Breast epithelium (tissue), 4 donors: Measurements from ENCODE around the gene YOD1. TPM values are rescaled to one million over a fixed set of nuclear protein-coding genes. Genes with fewer than 3 reads are reported as not detected.

ENCODE experiments used
- DNase-seq, 2 donors: peaks; one replicate each; pipeline ENCODE4 v3.0.0-alpha.2; 2019; ENCODE audit warnings: low spot score in 2 of 2
- H3K27ac ChIP-seq, 2 donors: fragments of 200-600 bp; sonication (generic) in 1 of 2; one replicate each; pipeline ENCODE4 v1.5.1; 2016 to 2019; ENCODE audit warnings: mild to moderate bottlenecking in 1 of 2
- H3K27me3 ChIP-seq, 2 donors: fragments of 200-600 bp; sonication (generic) in 1 of 2; one replicate each; pipeline versions ENCODE4 v1.5.1 to v1.6.0; 2017 to 2019; ENCODE audit warnings: control low read depth in 1 of 2, mild to moderate bottlenecking in 1 of 2
- H3K36me3 ChIP-seq: fragments of 200-600 bp; one replicate; pipeline ENCODE4 v1.5.1; 2019
- H3K4me1 ChIP-seq, 2 donors: fragments of 200-600 bp; sonication (generic); one replicate each; pipeline ENCODE4 v1.5.1; 2016 to 2019; ENCODE audit warnings: control low read depth in 1 of 2
- H3K4me3 ChIP-seq, 3 donors: fragments of 200-600 bp; sonication (generic); 1 replicate in 2 of 3; 2 replicates in 1 of 3; pipeline ENCODE4 v1.5.1; 2016 to 2019; ENCODE audit warnings: mild to moderate bottlenecking in 3 of 3, moderate library complexity in 2 of 3
- H3K9me3 ChIP-seq, 2 donors: fragments of 200-600 bp; sonication (generic) in 1 of 2; one replicate each; pipeline ENCODE4 v1.5.1; 2016 to 2019; ENCODE audit warnings: control low read depth in 1 of 2
- CTCF ChIP-seq, 3 donors: fragments of 450-650 bp; IDR thresholded peaks; one replicate each; pipeline ENCODE4 v1.5.1; 2016 to 2017; ENCODE audit warnings: antibody characterized with exemption in 3 of 3, mild to moderate bottlenecking in 3 of 3, moderate library complexity in 3 of 3
- POLR2A ChIP-seq: fragments of 450-650 bp; IDR thresholded peaks from one replicate; pipeline ENCODE4 v1.6.1; 2016; ENCODE audit warnings: antibody characterized with exemption, mild to moderate bottlenecking, moderate library complexity
- POLR2AphosphoS5 ChIP-seq, 3 donors: sonication (generic); formaldehyde crosslinking; IDR thresholded peaks; one replicate each; pipeline ENCODE4 v1.6.1; 2017; ENCODE audit warnings: antibody characterized with exemption in 3 of 3
- intact Hi-C: fragments of 100-400 bp; cut with DNase I; formaldehyde crosslinking; loops from one replicate; pipeline ENCODE4 v1.15.1; 2023; ENCODE audit warnings: low total_unique reads
- total RNA-seq, 3 donors: library from RNA; depleted of rRNA; stranded (reverse); fragments of >200 nt; gene quantifications; one replicate each; pipeline ENCODE4 v1.1.0, GENCODE V29; 2016

Gene YOD1
- total RNA-seq, 3 donors from 2014 or later, result 6.9 to 13.3 (median 9.2) TPM

GRCh38 chr1:207077012-207077411, 26.0 kb upstream of the YOD1 start:
- intact Hi-C loops, result loop anchor here (2.0 to 5.0 kb wide), 2 partner anchors 46 to 600 kb away; no protein-coding TSS in a partner anchor
- peaks cover 0 to 4% of the 10 kb centered on the region in 2 donors for H3K4me1 ChIP-seq
- H3K27me3 ChIP-seq, result no peaks in the 10 kb centered on the region
- no peaks in the 10 kb centered on the region for H3K36me3 ChIP-seq
- TF ChIP-seq POLR2A, result no peak
- TF ChIP-seq POLR2AphosphoS5 (IDR thresholded peaks at IDR 0.05), result no peak
- TF ChIP-seq CTCF (IDR thresholded peaks at IDR 0.05), result no peak
- H3K27ac ChIP-seq, result no peak overlapping the region
- DNase-seq, result no peak
- no peak overlapping the region for H3K4me3 ChIP-seq
- H3K9me3 ChIP-seq, result no peaks in the 10 kb centered on the region

DNA sequence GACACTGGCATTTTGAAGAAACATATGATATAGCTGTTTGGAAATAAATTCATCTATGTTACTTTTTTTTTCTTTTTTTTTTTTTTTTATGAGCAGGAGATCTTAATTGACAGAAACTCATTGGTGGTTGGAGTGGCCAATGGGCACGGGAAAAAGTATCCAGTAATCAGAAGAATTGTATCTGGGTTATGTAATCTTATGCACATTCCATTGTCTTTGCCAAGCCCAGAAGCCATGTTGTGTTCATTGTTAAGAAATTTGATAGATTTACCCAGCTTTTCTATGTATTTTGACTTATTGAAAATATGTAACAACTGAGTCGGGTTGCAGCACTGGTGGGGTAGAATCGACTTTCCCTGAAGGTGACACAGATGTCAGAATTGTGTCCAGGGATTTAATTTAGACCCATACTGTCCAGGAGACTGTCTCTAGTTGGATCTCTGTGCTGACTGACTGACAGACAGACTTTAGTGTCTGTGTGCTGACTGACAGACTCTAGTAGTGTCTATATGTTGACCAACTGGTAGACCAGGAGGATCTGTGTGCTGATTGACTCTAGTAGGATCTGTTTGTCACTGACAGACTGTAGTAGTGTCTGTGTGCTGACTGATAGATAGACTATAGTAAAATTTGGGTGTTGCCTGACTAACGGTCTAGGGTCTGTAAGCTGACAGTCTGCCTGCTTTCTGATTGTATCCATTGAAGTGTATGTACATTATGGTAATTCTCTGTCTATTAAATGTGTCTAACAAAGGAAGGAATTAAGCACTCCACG, 25.4 kb upstream of the YOD1 start:
- peaks cover 0 to 4% of the 10 kb centered on the region in 2 donors for H3K4me1 ChIP-seq
- no peak overlapping the region for H3K27ac ChIP-seq
- TF ChIP-seq POLR2AphosphoS5 (IDR thresholded peaks at IDR 0.05) (no peak), CTCF (IDR thresholded peaks at IDR 0.05) (no peak), POLR2A (no peak)
- no peaks in the 10 kb centered on the region for H3K27me3 ChIP-seq
- no peak for DNase-seq
- no peaks in the 10 kb centered on the region for H3K36me3 ChIP-seq
- no peak overlapping the region for H3K4me3 ChIP-seq
- intact Hi-C loops, result loop anchor here (2.0 to 5.0 kb wide), 2 partner anchors 46 to 601 kb away; no protein-coding TSS in a partner anchor
- H3K9me3 ChIP-seq, result no peaks in the 10 kb centered on the region

DNA sequence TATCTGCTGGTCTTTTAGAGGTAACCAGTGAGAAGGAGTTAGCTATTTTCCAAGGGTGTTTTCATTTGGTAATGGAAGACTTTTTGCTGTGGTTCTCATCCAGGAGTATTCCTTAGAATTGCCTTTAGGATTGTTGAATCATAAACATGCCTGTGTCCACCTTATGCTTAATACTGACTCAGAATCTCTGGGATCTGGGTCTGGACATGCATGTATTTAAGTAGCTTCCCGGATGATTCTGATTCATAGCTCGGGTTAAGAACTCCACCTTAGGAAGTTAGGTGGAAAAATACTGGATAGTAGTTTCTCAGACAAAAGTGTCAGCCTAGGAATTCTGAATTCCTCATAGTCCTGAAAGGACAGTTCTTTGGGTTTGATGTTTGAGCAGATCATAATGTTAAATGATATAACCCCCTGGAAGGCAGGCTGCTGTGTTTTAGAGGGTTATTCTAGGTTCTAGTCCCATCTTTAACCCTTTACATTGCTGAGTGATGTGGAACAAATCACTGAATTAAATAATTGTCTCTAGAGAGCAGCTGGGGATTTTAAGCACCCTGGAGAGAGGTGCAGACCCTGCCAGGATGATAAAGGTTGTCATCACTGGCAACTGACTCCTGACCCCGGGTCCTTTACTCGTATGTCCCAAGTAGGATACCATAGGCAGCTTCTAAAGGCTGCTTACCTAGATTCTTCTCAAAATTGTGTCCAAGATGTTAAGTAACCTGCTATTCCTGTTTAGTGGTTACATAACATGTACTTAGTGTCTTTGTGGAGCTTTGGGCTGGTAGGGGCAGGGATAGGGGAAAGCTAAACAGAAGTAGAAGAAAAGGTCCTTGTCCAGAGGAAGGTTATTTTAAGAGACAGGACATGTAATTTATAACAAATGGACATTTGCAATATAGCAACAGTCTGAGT, 23.2 kb upstream of the YOD1 start:
- H3K4me3 ChIP-seq, result no peak overlapping the region
- no peaks in the 10 kb centered on the region for H3K36me3 ChIP-seq
- DNase-seq, result no peak
- peak overlapping the region in 1 of 2 donors; percentile 7 for H3K27ac ChIP-seq
- H3K9me3 ChIP-seq, result no peaks in the 10 kb centered on the region
- H3K4me1 ChIP-seq, result peaks cover 0 to 4% of the 10 kb centered on the region in 2 donors
- H3K27me3 ChIP-seq, result no peaks in the 10 kb centered on the region
- TF ChIP-seq POLR2AphosphoS5 (IDR thresholded peaks at IDR 0.05), result no peak
- TF ChIP-seq CTCF (IDR thresholded peaks at IDR 0.05), result no peak
- TF ChIP-seq POLR2A, result no peak
- intact Hi-C loops, result no loop called here

- Histone ChIP-seq H3K4me1 (peaks cover 0 to 4% of the 10 kb centered on the region in 2 donors), H3K36me3 (no peaks in the 10 kb centered on the region), H3K27me3 (no peaks in the 10 kb centered on the region), H3K4me3 (no peak overlapping the region), H3K9me3 (no peaks in the 10 kb centered on the region), H3K27ac (no peak overlapping the region)
- no peak for DNase-seq
- TF ChIP-seq CTCF (IDR thresholded peaks at IDR 0.05) (no peak), POLR2A (no peak), POLR2AphosphoS5 (IDR thresholded peaks at IDR 0.05) (no peak)
- intact Hi-C loops, result no loop called here
These were observed 21.2 kb upstream of the YOD1 start for GRCh38 chr1:207072233-207072632.
